Measurements from ENCODE around the gene RFC3. TPM values are rescaled to one million over a fixed set of nuclear protein-coding genes. Genes with fewer than 3 reads are reported as not detected.

RFC3 gene
- total and polyA plus RNA-seq, 2 of the 13 experiments (the other 11 are each of a cell fraction or from before 2014, with no cell fraction given) = 16.0 to 55.7 TPM

- TF ChIP-seq ZNF646 (CRISPR knock-in tag; IDR thresholded peaks at IDR 0.05) (no peak), PBX2 (CRISPR knock-in tag; IDR thresholded peaks at IDR 0.05) (no peak), ZNF335 (CRISPR knock-in tag; IDR thresholded peaks at IDR 0.05) (0 out of 2 replicates have a peak, but pooled peaks have one; percentile 26), SP140L (CRISPR knock-in tag; IDR thresholded peaks at IDR 0.05; ENCODE audit: borderline replicate concordance) (no peak; the same call in 1 of the 2 replicates), SRSF9 (IDR thresholded peaks at IDR 0.05; ENCODE audit: borderline replicate concordance, insufficient read depth, low read depth, low read length, poor library complexity, severe bottlenecking) (no peak), IRF1 (CRISPR knock-in tag; IDR thresholded peaks at IDR 0.05; ENCODE audit: low read depth) (no peak), MTF1 (CRISPR knock-in tag; IDR thresholded peaks at IDR 0.05) (peak; percentile 97), ZBTB43 (CRISPR knock-in tag; conservative IDR thresholded peaks at IDR 0.05) (no peak), TRIM24 (CRISPR knock-in tag; IDR thresholded peaks at IDR 0.05) (no peak), ZNF773 (CRISPR knock-in tag; IDR thresholded peaks at IDR 0.05; ENCODE audit: borderline replicate concordance) (no peak), ZNF737 (CRISPR knock-in tag; IDR thresholded peaks at IDR 0.05; ENCODE audit: borderline replicate concordance) (no peak), MNT (IDR thresholded peaks at IDR 0.05) (peak; percentile 43; the same call in 1 of the 2 replicates), NFATC3 (CRISPR knock-in tag; IDR thresholded peaks at IDR 0.05) (no peak), THRA (CRISPR knock-in tag; IDR thresholded peaks at IDR 0.05; ENCODE audit: borderline replicate concordance) (no peak)
Measured at GRCh38 chr13:33817901-33818706, at the start of gene RFC3 (continued).
